Coronary artery (tissue), 2 donors: ENCODE measurements around the gene FGD4.

Experiments
- DNase-seq: peaks from one replicate; pipeline ENCODE4 v3.0.0-alpha.2; 2017; ENCODE audit warnings: low spot score
- H3K27ac ChIP-seq, 2 donors: fragments of 200-600 bp; sonication (generic); one replicate each; pipeline ENCODE4 v1.5.1; 2016 to 2019
- H3K4me3 ChIP-seq: fragments of 200-600 bp; sonication (generic); 2 replicates; pipeline ENCODE4 v1.5.1; 2016; ENCODE audit warnings: mild to moderate bottlenecking, moderate library complexity
- CTCF ChIP-seq: fragments of 200-600 bp; sonication (generic); IDR thresholded peaks from one replicate; pipeline ENCODE4 v1.5.1; 2019; ENCODE audit warnings: antibody characterized with exemption

Gene FGD4

GRCh38 chr12:32533971-32534590 is 134.7 kb downstream of the FGD4 start:
- H3K4me3 ChIP-seq = peak overlapping the region; percentile 69
- peak overlapping the region; percentile 67 to 84 for H3K27ac ChIP-seq
- TF ChIP-seq CTCF = no peak
- peak; percentile 83 for DNase-seq

- no peak for DNase-seq
- TF ChIP-seq CTCF = no peak
- H3K27ac ChIP-seq = peak overlapping the region; percentile 67 to 84
- H3K4me3 ChIP-seq = peak overlapping the region; percentile 69
Observed at GRCh38 chr12:32534698-32535097, 135.3 kb downstream of the FGD4 start.

- Histone ChIP-seq H3K27ac (peak overlapping the region; percentile 67 to 84), H3K4me3 (peak overlapping the region; percentile 69)
- no peak for TF ChIP-seq CTCF
- DNase-seq = peak; percentile 81
Observed at GRCh38 chr12:32535288-32535999, 136.1 kb downstream of the FGD4 start.

- DNase-seq = no peak
- peak overlapping the region; percentile 67 to 70 for H3K27ac ChIP-seq
- H3K4me3 ChIP-seq = peak overlapping the region; percentile 69
- no peak for TF ChIP-seq CTCF
Observed at GRCh38 chr12:32536000-32536345, 136.6 kb downstream of the FGD4 start.

GRCh38 chr12:32541754-32542374 is 142.5 kb downstream of the FGD4 start:
- TF ChIP-seq CTCF = no peak
- DNase-seq = no peak
- peak overlapping the region in 1 of 2 donors; percentile 50 for H3K27ac ChIP-seq
- peak overlapping the region; percentile 31 for H3K4me3 ChIP-seq

GRCh38 chr12:32542428-32543229 is 143.3 kb downstream of the FGD4 start:
- H3K4me3 ChIP-seq = peak overlapping the region; percentile 31
- no peak for DNase-seq
- no peak for TF ChIP-seq CTCF
- peak overlapping the region in 1 of 2 donors; percentile 50 for H3K27ac ChIP-seq
